AG04450 (cell line): ENCODE measurements around the gene ARL10. TPM values are rescaled to one million over a fixed set of nuclear protein-coding genes. Genes with fewer than 3 reads are reported as not detected.

Experiments
- CTCF ChIA-PET: fragments of 300-600, 350-600 bp; formaldehyde crosslinking; extraction: SDS; loops from one replicate; lab custom pipeline; 2022; ENCODE audit warnings: antibody characterized with exemption, inconsistent platforms; lab: Charles Lee
- POLR2A ChIA-PET: fragments of 350-600 bp; formaldehyde crosslinking; extraction: SDS; loops from one replicate; lab custom pipeline; 2021; ENCODE audit warnings: antibody characterized with exemption, inconsistent platforms; lab: Yijun Ruan, JAX
- DNase-seq: peaks from one replicate; pipeline ENCODE4 v3.0.0-alpha.2; 2011; ENCODE audit warnings: low read depth, low spot score
- H3K27ac ChIP-seq: one replicate; pipeline ENCODE4 v1.5.1; 2012; ENCODE audit warnings: low read depth, low read length, control low read depth
- H3K27me3 ChIP-seq: one replicate; pipeline ENCODE4 v1.6.0; 2012; ENCODE audit warnings: low read length; ENCODE audit not compliant: control insufficient read depth, insufficient read depth
- H3K4me3 ChIP-seq: 2 replicates; pipeline ENCODE4 v1.5.1; 2011; ENCODE audit warnings: mild to moderate bottlenecking, low read depth, low read length, control low read depth
- H3K9me3 ChIP-seq: 2 replicates; pipeline ENCODE4 v1.5.1; 2012; ENCODE audit warnings: low read length; ENCODE audit not compliant: control insufficient read depth, insufficient read depth
- polyA plus RNA-seq: library from polyadenylated mRNA; depleted of rRNA; stranded (reverse); fragments of >200 nt; gene quantifications from 2 replicates; pipeline ENCODE4 v1.2.3, GENCODE V29; 2011
- TF ChIP-seq, protein P1 (sequence below): IDR thresholded peaks from 2 replicates; pipeline ENCODE4 v1.5.1; 2011; ENCODE audit warnings: low read depth, low read length, control low read depth, inconsistent platforms

ARL10 gene
- polyA plus RNA-seq, 1 experiment = 5.4 TPM

- Histone ChIP-seq H3K27ac (no peak overlapping the region), H3K9me3 (no peaks in the 10 kb centered on the region), H3K27me3 (no peaks in the 10 kb centered on the region), H3K4me3 (no peak overlapping the region)
- DNase-seq = no peak
- ChIA-PET CTCF (no interaction called here), POLR2A (no interaction called here)
- TF ChIP-seq, protein P1, sequence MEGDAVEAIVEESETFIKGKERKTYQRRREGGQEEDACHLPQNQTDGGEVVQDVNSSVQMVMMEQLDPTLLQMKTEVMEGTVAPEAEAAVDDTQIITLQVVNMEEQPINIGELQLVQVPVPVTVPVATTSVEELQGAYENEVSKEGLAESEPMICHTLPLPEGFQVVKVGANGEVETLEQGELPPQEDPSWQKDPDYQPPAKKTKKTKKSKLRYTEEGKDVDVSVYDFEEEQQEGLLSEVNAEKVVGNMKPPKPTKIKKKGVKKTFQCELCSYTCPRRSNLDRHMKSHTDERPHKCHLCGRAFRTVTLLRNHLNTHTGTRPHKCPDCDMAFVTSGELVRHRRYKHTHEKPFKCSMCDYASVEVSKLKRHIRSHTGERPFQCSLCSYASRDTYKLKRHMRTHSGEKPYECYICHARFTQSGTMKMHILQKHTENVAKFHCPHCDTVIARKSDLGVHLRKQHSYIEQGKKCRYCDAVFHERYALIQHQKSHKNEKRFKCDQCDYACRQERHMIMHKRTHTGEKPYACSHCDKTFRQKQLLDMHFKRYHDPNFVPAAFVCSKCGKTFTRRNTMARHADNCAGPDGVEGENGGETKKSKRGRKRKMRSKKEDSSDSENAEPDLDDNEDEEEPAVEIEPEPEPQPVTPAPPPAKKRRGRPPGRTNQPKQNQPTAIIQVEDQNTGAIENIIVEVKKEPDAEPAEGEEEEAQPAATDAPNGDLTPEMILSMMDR = no peak
Observed at GRCh38 chr5:176379881-176380280, 14.6 kb downstream of the ARL10 start.

DNA sequence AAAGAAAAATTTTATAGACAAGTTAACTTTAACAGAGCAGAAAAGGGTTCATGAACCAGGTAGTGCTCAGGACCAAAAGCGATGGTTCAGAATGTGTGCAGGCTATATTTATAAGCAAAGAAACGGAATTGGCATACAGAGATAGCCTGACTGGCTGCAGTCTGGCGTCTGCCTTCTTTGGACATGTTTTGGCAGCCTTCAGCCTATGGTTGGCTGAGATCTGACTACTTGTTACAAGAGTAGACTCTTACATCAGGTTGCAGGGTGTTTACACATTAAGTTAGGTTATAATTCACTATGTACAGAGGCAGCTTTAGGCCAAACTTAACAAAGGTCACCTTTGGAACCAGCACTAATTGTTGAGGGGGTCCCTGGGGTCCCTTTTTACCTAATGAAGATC lies 16.1 kb downstream of the ARL10 start:
- ChIA-PET CTCF (no interaction called here), POLR2A (no interaction called here)
- no peak for DNase-seq
- TF ChIP-seq, protein P1 = no peak
- Histone ChIP-seq H3K9me3 (no peaks in the 10 kb centered on the region), H3K27ac (no peak overlapping the region), H3K27me3 (no peaks in the 10 kb centered on the region), H3K4me3 (no peak overlapping the region)

GRCh38 chr5:176381979-176382378 lies 16.7 kb downstream of the ARL10 start:
- H3K4me3 ChIP-seq = no peak overlapping the region
- H3K9me3 ChIP-seq = no peaks in the 10 kb centered on the region
- no peak overlapping the region for H3K27ac ChIP-seq
- TF ChIP-seq, protein P1 = no peak
- DNase-seq = no peak
- no peaks in the 10 kb centered on the region for H3K27me3 ChIP-seq
- POLR2A ChIA-PET = no interaction called here
- CTCF ChIA-PET = no interaction called here

DNA sequence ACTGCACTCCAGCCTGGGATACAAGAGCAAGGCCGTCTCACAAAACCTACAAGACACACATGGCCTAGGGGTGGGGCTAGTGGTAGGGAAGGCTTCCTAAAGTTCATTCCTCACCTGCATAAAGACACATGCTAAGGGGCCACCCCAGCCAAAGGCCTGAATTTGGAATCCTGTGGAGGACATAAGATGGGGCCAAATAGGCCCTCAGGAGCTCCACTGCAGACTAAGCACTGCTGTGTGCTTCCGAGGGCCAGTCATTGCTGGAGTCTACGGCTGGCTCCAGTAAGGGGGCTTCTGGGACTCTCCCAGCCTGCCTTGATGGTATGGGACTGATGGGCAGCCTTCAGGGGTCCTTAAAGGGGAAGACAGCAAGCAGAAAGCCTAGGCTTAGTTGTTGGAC lies 17.4 kb downstream of the ARL10 start:
- Histone ChIP-seq H3K4me3 (no peak overlapping the region), H3K27me3 (no peaks in the 10 kb centered on the region), H3K27ac (no peak overlapping the region), H3K9me3 (no peaks in the 10 kb centered on the region)
- POLR2A ChIA-PET = no interaction called here
- CTCF ChIA-PET = no interaction called here
- DNase-seq = no peak
- TF ChIP-seq, protein P1 = no peak

GRCh38 chr5:176383248-176383905 lies 18.1 kb downstream of the ARL10 start:
- H3K4me3 ChIP-seq = no peak overlapping the region
- no peak overlapping the region for H3K27ac ChIP-seq
- POLR2A ChIA-PET = no interaction called here
- TF ChIP-seq, protein P1 = no peak
- no peaks in the 10 kb centered on the region for H3K9me3 ChIP-seq
- no peak for DNase-seq
- no peaks in the 10 kb centered on the region for H3K27me3 ChIP-seq
- CTCF ChIA-PET = no interaction called here
